PC-3 (cell line): ENCODE results near the gene DDX39B. TPM values are rescaled to one million over a fixed set of nuclear protein-coding genes. Genes with fewer than 3 reads are reported as not detected.

ENCODE experiments used
- ATAC-seq: fragments of 200-7000 bp; cut with Tn5 transposase; 2 replicates; pipeline ENCODE4 v1.9.1; 2020; ENCODE audit warnings: mild to moderate bottlenecking, moderate library complexity
- BruUV-seq: library from RNA; stranded (reverse); fragments of 400-500 nt; replicated peaks from 2 replicates; lab custom pipeline; 2021; lab: Mats Ljungman, UMichigan
- CTCF ChIA-PET: fragments of 300-600 bp; sonication (Branson Sonifier 250); formaldehyde crosslinking; loops from one replicate; lab custom pipeline; 2022; ENCODE audit warnings: antibody characterized with exemption; lab: Charles Lee
- POLR2A ChIA-PET: fragments of 300-600 bp; sonication (Branson Sonifier 250); formaldehyde crosslinking; loops from one replicate; lab custom pipeline; 2022; ENCODE audit warnings: antibody characterized with exemption; ENCODE audit not compliant: unreplicated experiment; lab: Charles Lee
- DNase-seq: peaks from one replicate; pipeline ENCODE4 v3.0.0-alpha.2; 2015
- H2AFZ ChIP-seq: fragments of 300-600 bp; sonication (generic); 2 replicates; pipeline ENCODE4 v1.6.0; 2016; ENCODE audit warnings: antibody characterized with exemption, low read length
- H3F3A ChIP-seq: fragments of 300-600 bp; sonication (generic); one replicate; pipeline ENCODE4 v1.6.0; 2017; ENCODE audit warnings: antibody characterized with exemption, low read length, control low read depth, mild to moderate bottlenecking; ENCODE audit not compliant: unreplicated experiment
- H3K27ac ChIP-seq: fragments of 300-600 bp; sonication (generic); 2 replicates; pipeline ENCODE4 v1.5.1; 2016; ENCODE audit warnings: mild to moderate bottlenecking, low read length
- H3K27me3 ChIP-seq: fragments of 300-600 bp; sonication (generic); 2 replicates; pipeline ENCODE4 v1.6.1; 2016; ENCODE audit warnings: low read length, mixed read lengths
- H3K36me3 ChIP-seq: fragments of 300-600 bp; sonication (generic); 2 replicates; pipeline ENCODE4 v1.6.1; 2016; ENCODE audit warnings: low read depth, mixed run types, low read length, mixed read lengths
- H3K4me1 ChIP-seq: fragments of 300-600 bp; sonication (generic); 2 replicates; pipeline ENCODE4 v1.5.1; 2016; ENCODE audit warnings: low read length; ENCODE audit not compliant: insufficient read depth
- H3K4me2 ChIP-seq: fragments of 300-600 bp; sonication (generic); 2 replicates; pipeline ENCODE4 v1.6.0; 2016; ENCODE audit warnings: low read length
- H3K4me3 ChIP-seq: fragments of 300-600 bp; sonication (generic); 2 replicates; pipeline ENCODE4 v1.5.1; 2016; ENCODE audit warnings: mild to moderate bottlenecking, low read length, mixed read lengths
- H3K79me2 ChIP-seq: fragments of 300-600 bp; sonication (generic); 2 replicates; pipeline ENCODE4 v1.6.1; 2017; ENCODE audit warnings: low read length, mixed read lengths
- H3K9ac ChIP-seq: fragments of 300-600 bp; sonication (generic); 2 replicates; pipeline ENCODE4 v1.6.0; 2016; ENCODE audit warnings: mild to moderate bottlenecking, low read length
- H3K9me2 ChIP-seq: fragments of 300-600 bp; sonication (generic); replicated peaks from 2 replicates; pipeline ENCODE4 v1.6.1; 2016; ENCODE audit warnings: mixed run types, low read length, mixed read lengths
- H3K9me3 ChIP-seq: fragments of 300-600 bp; sonication (generic); 2 replicates; pipeline ENCODE4 v1.6.1; 2016; ENCODE audit warnings: low read length, mixed read lengths
- H4K20me1 ChIP-seq: fragments of 300-600 bp; sonication (generic); 2 replicates; pipeline ENCODE4 v1.6.1; 2016; ENCODE audit warnings: low read length, mixed read lengths
- EZH2 ChIP-seq: fragments of 300-600 bp; sonication (generic); IDR thresholded peaks from one replicate; pipeline ENCODE4 v1.6.1; 2017; ENCODE audit warnings: antibody characterized with exemption, mild to moderate bottlenecking, low read length; ENCODE audit not compliant: unreplicated experiment
- EZH2phosphoT487 ChIP-seq: fragments of 300-600 bp; sonication (generic); IDR thresholded peaks from 2 replicates; pipeline ENCODE4 v1.6.1; 2018; ENCODE audit warnings: mild to moderate bottlenecking, antibody characterized with exemption, low read length, borderline replicate concordance
- intact Hi-C: fragments of 100-400 bp; cut with micrococcal nuclease; formaldehyde crosslinking; loops from 2 replicates; pipeline ENCODE4 v1.9.0; 2023
- total RNA-seq: library from RNA; depleted of rRNA; stranded (reverse); fragments of >200 nt; gene quantifications from 2 replicates; pipeline ENCODE4 v1.2.3, GENCODE V29; 2014
- TF ChIP-seq, protein P1 (sequence below): fragments of 300-600 bp; sonication (generic); conservative IDR thresholded peaks from 2 replicates; pipeline ENCODE4 v1.5.1; 2017; ENCODE audit warnings: antibody characterized with exemption, low read depth, mild to moderate bottlenecking, low read length

Gene DDX39B
- total RNA-seq, 1 experiment from 2014 or later = 465 TPM

DNA sequence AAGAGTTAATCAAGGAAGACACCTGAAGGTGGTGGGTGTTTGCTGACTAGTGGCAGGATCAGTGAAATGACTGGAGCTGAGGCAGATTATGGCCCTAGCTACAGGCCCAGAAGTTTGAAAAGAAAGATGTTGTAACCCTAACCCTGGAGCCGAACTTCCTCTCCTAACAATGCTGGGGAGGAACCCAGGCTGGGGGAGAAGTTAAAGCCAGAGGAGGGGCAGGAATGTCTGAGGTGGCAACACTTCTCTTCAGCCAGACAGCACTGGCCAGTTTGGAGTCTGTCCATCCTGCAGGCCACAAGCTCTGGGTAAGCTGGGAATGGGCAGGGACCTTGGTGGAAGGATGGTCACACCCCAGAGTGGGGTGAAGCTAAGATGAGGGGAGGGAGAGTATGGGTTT lies 44.2 kb upstream of the DDX39B start, which contains the start of gene LST1:
Gene LST1, plus strand, starts transcription at position 270 of the 400 bp plus-strand sequence. CDS start 1,023 bp downstream, outside the sequence.
- Histone ChIP-seq H3K4me1 (peaks cover 4% of the 10 kb centered on the region; the same call in 1 of the 2 replicates), H3K36me3 (no peaks in the 10 kb centered on the region), H3F3A (no peaks in the 10 kb centered on the region), H2AFZ (no peak within 1 kb of the TSS), H3K79me2 (no peaks in the 10 kb centered on the region), H3K4me2 (no peak within 1 kb of the TSS), H3K27me3 (no peaks in the 10 kb centered on the region), H3K9me2 (no peaks in the 10 kb centered on the region), H4K20me1 (no peaks in the 10 kb centered on the region), H3K4me3 (no peak within 1 kb of the TSS), H3K9me3 (no peaks in the 10 kb centered on the region), H3K9ac (no peak within 1 kb of the TSS), H3K27ac (no peak within 1 kb of the TSS)
- no peak for ATAC-seq
- BruUV-seq = no TSS peak
- TF ChIP-seq EZH2phosphoT487 = no peak
- TF ChIP-seq, protein P1, sequence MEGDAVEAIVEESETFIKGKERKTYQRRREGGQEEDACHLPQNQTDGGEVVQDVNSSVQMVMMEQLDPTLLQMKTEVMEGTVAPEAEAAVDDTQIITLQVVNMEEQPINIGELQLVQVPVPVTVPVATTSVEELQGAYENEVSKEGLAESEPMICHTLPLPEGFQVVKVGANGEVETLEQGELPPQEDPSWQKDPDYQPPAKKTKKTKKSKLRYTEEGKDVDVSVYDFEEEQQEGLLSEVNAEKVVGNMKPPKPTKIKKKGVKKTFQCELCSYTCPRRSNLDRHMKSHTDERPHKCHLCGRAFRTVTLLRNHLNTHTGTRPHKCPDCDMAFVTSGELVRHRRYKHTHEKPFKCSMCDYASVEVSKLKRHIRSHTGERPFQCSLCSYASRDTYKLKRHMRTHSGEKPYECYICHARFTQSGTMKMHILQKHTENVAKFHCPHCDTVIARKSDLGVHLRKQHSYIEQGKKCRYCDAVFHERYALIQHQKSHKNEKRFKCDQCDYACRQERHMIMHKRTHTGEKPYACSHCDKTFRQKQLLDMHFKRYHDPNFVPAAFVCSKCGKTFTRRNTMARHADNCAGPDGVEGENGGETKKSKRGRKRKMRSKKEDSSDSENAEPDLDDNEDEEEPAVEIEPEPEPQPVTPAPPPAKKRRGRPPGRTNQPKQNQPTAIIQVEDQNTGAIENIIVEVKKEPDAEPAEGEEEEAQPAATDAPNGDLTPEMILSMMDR = no peak
- TF ChIP-seq EZH2 = no peak
- intact Hi-C loops = no loop called here
- no peak for DNase-seq
- CTCF ChIA-PET = no interaction called here
- POLR2A ChIA-PET = no interaction called here

GRCh38 chr6:31585491-31585890 lies 43.7 kb upstream of the DDX39B start:
- H3K27me3 ChIP-seq = no peaks in the 10 kb centered on the region
- DNase-seq (peak; percentile 31), ATAC-seq (no peak)
- POLR2A ChIA-PET = no interaction called here
- H3K9me3 ChIP-seq = no peaks in the 10 kb centered on the region
- no peak overlapping the region for H2AFZ ChIP-seq
- no peaks in the 10 kb centered on the region for H3K36me3 ChIP-seq
- no peak overlapping the region for H3K4me2 ChIP-seq
- H3K4me3 ChIP-seq = no peak overlapping the region
- H3K4me1 ChIP-seq = peaks cover 4% of the 10 kb centered on the region; the same call in 1 of the 2 replicates
- BruUV-seq = no TSS peak
- H3F3A ChIP-seq = no peaks in the 10 kb centered on the region
- H3K9me2 ChIP-seq = no peaks in the 10 kb centered on the region
- no peaks in the 10 kb centered on the region for H4K20me1 ChIP-seq
- no peak overlapping the region for H3K27ac ChIP-seq
- no peak overlapping the region for H3K9ac ChIP-seq
- intact Hi-C loops = no loop called here
- CTCF ChIA-PET = interaction anchor here (0.6 kb wide), 1 partner anchor 78 kb away, joined by 3 read pairs; no protein-coding TSS in a partner anchor
- H3K79me2 ChIP-seq = no peaks in the 10 kb centered on the region
- TF ChIP-seq, protein P1 = peak; percentile 57
- TF ChIP-seq EZH2phosphoT487 = no peak

GRCh38 chr6:31582230-31582643 lies 40.4 kb upstream of the DDX39B start, which contains the start of gene LTB:
TSS of gene LTB (minus strand) at chr6:31582424. CDS start at chr6:31582417, 7 bp downstream.
- Histone ChIP-seq H3K4me2 (peak within 1 kb of the TSS; percentile 99), H3K27me3 (no peaks in the 10 kb centered on the region), H3K4me1 (peaks cover 11% of the 10 kb centered on the region; the same call in 1 of the 2 replicates), H3K9ac (peak within 1 kb of the TSS; percentile 64), H3K27ac (no peak within 1 kb of the TSS), H3K4me3 (peak within 1 kb of the TSS; percentile 83), H3F3A (no peaks in the 10 kb centered on the region), H4K20me1 (no peaks in the 10 kb centered on the region), H3K79me2 (no peaks in the 10 kb centered on the region), H3K9me2 (no peaks in the 10 kb centered on the region), H3K9me3 (no peaks in the 10 kb centered on the region), H3K36me3 (no peaks in the 10 kb centered on the region), H2AFZ (peak within 1 kb of the TSS; percentile 99)
- TF ChIP-seq EZH2phosphoT487 (no peak), EZH2 (no peak)
- TF ChIP-seq, protein P1 = no peak
- POLR2A ChIA-PET = interaction anchor here (0.5 kb wide), 1 partner anchor 313 kb away, joined by 4 read pairs; no protein-coding TSS in a partner anchor
- CTCF ChIA-PET = interaction anchor here (0.6 kb wide), 1 partner anchor 147 kb away, joined by 3 read pairs; no protein-coding TSS in a partner anchor
- DNase-seq = no peak
- intact Hi-C loops = no loop called here
- no peak for ATAC-seq
- no TSS peak for BruUV-seq
